OCI-LY1 (cell line): ENCODE data around the gene WWOX.

Experiments used
- H2AFZ ChIP-seq: fragments of 200-600 bp; sonication (generic), shearing (Covaris generic); 2 replicates; pipeline ENCODE4 v1.6.0; 2014; ENCODE audit warnings: antibody characterized with exemption, mild to moderate bottlenecking, low read length
- H3F3A ChIP-seq: fragments of 200-600 bp; sonication (generic), shearing (Covaris generic); 2 replicates; pipeline ENCODE4 v1.6.0; 2014; ENCODE audit warnings: mild to moderate bottlenecking, antibody characterized with exemption, low read length, moderate library complexity; ENCODE audit not compliant: insufficient read depth
- H3K27ac ChIP-seq: fragments of 200-600 bp; sonication (generic); 2 replicates; pipeline ENCODE4 v1.5.1; 2014; ENCODE audit warnings: low read length, mixed run types, mild to moderate bottlenecking, low read depth; ENCODE audit not compliant: poor library complexity, severe bottlenecking
- H3K27me3 ChIP-seq: fragments of 200-600 bp; sonication (generic); 2 replicates; pipeline ENCODE4 v1.6.0; 2014; ENCODE audit warnings: antibody characterized with exemption, mild to moderate bottlenecking, low read length, moderate library complexity; ENCODE audit not compliant: insufficient read depth
- H3K36me3 ChIP-seq: fragments of 200-600 bp; sonication (generic); 2 replicates; pipeline ENCODE4 v1.6.1; 2014; ENCODE audit warnings: mild to moderate bottlenecking, antibody characterized with exemption, low read length, moderate library complexity, mixed read lengths; ENCODE audit not compliant: insufficient read depth
- H3K4me1 ChIP-seq: fragments of 200-600 bp; sonication (generic); 2 replicates; pipeline ENCODE4 v1.5.1; 2014; ENCODE audit warnings: mild to moderate bottlenecking, low read length, moderate library complexity; ENCODE audit not compliant: insufficient read depth, severe bottlenecking
- H3K4me2 ChIP-seq: fragments of 200-600 bp; sonication (generic), shearing (Covaris generic); 2 replicates; pipeline ENCODE4 v1.6.1; 2014; ENCODE audit warnings: low read length
- H3K4me3 ChIP-seq: fragments of 200-600 bp; sonication (generic); 2 replicates; pipeline ENCODE4 v1.5.1; 2014; ENCODE audit warnings: low read length, low read depth, mild to moderate bottlenecking, mixed read lengths; ENCODE audit not compliant: poor library complexity, severe bottlenecking
- H3K79me2 ChIP-seq: fragments of 200-600 bp; shearing (Covaris generic); 2 replicates; pipeline ENCODE4 v1.6.1; 2016; ENCODE audit warnings: mixed run types, low read length, mixed read lengths; ENCODE audit not compliant: insufficient read depth
- H3K9ac ChIP-seq: fragments of 200-600 bp; sonication (generic), shearing (Covaris generic); 2 replicates; pipeline ENCODE4 v1.6.1; 2014; ENCODE audit warnings: mild to moderate bottlenecking, low read length, mixed read lengths
- H3K9me2 ChIP-seq: fragments of 200-600 bp; sonication (generic), shearing (Covaris generic); 2 replicates; pipeline ENCODE4 v1.6.1; 2014; ENCODE audit warnings: low read depth, mild to moderate bottlenecking, low read length, mixed read lengths
- H3K9me3 ChIP-seq: fragments of 200-600 bp; shearing (Covaris generic); 2 replicates; pipeline ENCODE4 v1.6.1; 2014; ENCODE audit warnings: low read length, mixed read lengths
- H4K20me1 ChIP-seq: fragments of 200-600 bp; sonication (generic), shearing (Covaris generic); 2 replicates; pipeline ENCODE4 v1.6.0; 2016; ENCODE audit warnings: mild to moderate bottlenecking, low read length; ENCODE audit not compliant: insufficient read depth
- EZH2 ChIP-seq: fragments of 200-600 bp; sonication (generic), shearing (Covaris generic); IDR thresholded peaks from 2 replicates; pipeline ENCODE4 v1.8.0; 2017; ENCODE audit warnings: borderline replicate concordance, mixed run types, mild to moderate bottlenecking, antibody characterized with exemption, low read length, moderate library complexity, mixed read lengths
- TF ChIP-seq, protein P1 (sequence below): fragments of 200-600 bp; sonication (generic), shearing (Covaris generic); IDR thresholded peaks from 2 replicates; pipeline ENCODE4 v1.5.1; 2017; ENCODE audit warnings: mild to moderate bottlenecking, antibody characterized with exemption, low read length, moderate library complexity, mixed read lengths

WWOX gene

GRCh38 chr16:78081341-78081740, 18.1 kb upstream of the WWOX start:
- H3K27me3 ChIP-seq: no peaks in the 10 kb centered on the region
- no peaks in the 10 kb centered on the region for H3F3A ChIP-seq
- H3K9me2 ChIP-seq: no peaks in the 10 kb centered on the region
- no peaks in the 10 kb centered on the region for H4K20me1 ChIP-seq
- H3K4me1 ChIP-seq: no peaks in the 10 kb centered on the region
- TF ChIP-seq EZH2: no peak
- TF ChIP-seq, protein P1, sequence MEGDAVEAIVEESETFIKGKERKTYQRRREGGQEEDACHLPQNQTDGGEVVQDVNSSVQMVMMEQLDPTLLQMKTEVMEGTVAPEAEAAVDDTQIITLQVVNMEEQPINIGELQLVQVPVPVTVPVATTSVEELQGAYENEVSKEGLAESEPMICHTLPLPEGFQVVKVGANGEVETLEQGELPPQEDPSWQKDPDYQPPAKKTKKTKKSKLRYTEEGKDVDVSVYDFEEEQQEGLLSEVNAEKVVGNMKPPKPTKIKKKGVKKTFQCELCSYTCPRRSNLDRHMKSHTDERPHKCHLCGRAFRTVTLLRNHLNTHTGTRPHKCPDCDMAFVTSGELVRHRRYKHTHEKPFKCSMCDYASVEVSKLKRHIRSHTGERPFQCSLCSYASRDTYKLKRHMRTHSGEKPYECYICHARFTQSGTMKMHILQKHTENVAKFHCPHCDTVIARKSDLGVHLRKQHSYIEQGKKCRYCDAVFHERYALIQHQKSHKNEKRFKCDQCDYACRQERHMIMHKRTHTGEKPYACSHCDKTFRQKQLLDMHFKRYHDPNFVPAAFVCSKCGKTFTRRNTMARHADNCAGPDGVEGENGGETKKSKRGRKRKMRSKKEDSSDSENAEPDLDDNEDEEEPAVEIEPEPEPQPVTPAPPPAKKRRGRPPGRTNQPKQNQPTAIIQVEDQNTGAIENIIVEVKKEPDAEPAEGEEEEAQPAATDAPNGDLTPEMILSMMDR: no peak
- H3K36me3 ChIP-seq: no peaks in the 10 kb centered on the region
- no peak overlapping the region for H3K27ac ChIP-seq
- no peak overlapping the region for H2AFZ ChIP-seq
- H3K9me3 ChIP-seq: no peaks in the 10 kb centered on the region
- no peak overlapping the region for H3K9ac ChIP-seq
- H3K4me3 ChIP-seq: no peak overlapping the region
- H3K4me2 ChIP-seq: no peak overlapping the region
- no peaks in the 10 kb centered on the region for H3K79me2 ChIP-seq

DNA sequence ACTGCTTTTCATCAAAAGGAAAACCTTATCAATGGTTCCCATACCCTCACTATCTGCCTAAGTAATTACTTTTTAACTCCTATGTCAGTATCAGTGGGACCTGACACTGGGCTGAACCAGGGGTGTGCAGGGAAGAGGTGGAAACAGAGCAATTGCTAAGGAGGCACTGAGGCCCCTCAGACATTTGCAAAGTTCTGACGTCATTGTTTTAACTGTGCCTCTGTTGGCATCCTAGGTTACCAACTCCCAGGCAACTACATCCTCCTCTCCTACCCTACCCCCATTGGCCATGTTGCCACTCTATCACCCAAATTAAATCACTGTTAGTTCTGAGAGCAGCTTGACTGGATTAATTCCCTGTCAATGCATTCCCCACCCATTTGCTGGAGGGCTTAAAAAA, 8.0 kb upstream of the WWOX start:
- no peaks in the 10 kb centered on the region for H3F3A ChIP-seq
- H3K27ac ChIP-seq: no peak overlapping the region
- no peak overlapping the region for H2AFZ ChIP-seq
- no peaks in the 10 kb centered on the region for H3K9me2 ChIP-seq
- peaks cover 3% of the 10 kb centered on the region; the same call in 1 of the 2 replicates for H3K27me3 ChIP-seq
- no peaks in the 10 kb centered on the region for H3K9me3 ChIP-seq
- no peaks in the 10 kb centered on the region for H3K36me3 ChIP-seq
- no peaks in the 10 kb centered on the region for H3K79me2 ChIP-seq
- H3K4me3 ChIP-seq: no peak overlapping the region
- H3K4me2 ChIP-seq: no peak overlapping the region
- H4K20me1 ChIP-seq: no peaks in the 10 kb centered on the region
- no peak overlapping the region for H3K9ac ChIP-seq
- TF ChIP-seq EZH2: no peak
- no peaks in the 10 kb centered on the region for H3K4me1 ChIP-seq

DNA sequence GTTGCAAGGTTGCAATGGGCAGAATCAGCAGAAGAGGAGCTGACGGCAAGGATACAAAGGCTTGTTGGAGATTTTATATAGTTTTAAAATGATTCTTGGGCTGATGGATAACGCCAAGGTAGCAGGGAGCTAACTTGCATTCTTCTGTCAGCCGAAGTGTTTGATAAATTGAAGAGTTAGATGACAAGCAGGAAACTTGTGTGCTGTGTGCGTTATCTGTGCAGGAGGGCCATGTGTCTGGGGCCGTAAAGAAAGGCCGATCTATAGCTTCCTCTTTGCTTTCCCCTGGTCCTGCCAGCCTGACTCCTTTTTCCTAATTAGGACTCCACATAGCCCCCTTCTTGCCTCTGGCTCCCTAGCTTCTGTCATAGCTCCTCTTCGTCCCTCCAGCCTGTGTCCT, 6.7 kb upstream of the WWOX start:
- TF ChIP-seq EZH2: no peak
- TF ChIP-seq, protein P1: no peak
- Histone ChIP-seq H3K27ac (no peak overlapping the region), H3F3A (no peaks in the 10 kb centered on the region), H3K9me2 (no peaks in the 10 kb centered on the region), H3K4me3 (no peak overlapping the region), H2AFZ (no peak overlapping the region), H3K79me2 (no peaks in the 10 kb centered on the region), H3K9ac (no peak overlapping the region), H3K4me2 (no peak overlapping the region), H3K9me3 (no peaks in the 10 kb centered on the region), H4K20me1 (no peaks in the 10 kb centered on the region), H3K36me3 (no peaks in the 10 kb centered on the region), H3K27me3 (peaks cover 3% of the 10 kb centered on the region; the same call in 1 of the 2 replicates), H3K4me1 (no peaks in the 10 kb centered on the region)

DNA sequence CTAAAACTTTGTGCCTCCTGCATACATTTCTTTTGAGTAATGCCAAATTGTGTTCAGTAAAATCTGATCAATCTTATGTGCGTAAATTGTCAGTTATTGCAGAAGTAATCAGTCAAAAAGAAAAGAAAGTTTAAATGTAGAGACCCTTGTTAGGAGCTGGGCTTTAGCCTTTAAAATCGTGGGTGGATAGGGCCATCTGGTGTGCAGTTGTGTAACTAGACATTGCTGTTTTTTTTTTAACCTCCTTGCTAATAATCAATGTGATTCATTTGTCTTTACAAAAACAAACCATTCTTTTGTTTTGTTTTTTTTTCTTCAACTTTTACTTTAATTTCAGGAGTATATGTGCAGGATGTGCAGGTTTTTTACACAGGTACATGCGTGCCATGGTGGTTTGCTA, 5.3 kb upstream of the WWOX start:
- H3K9ac ChIP-seq: no peak overlapping the region
- H3K4me1 ChIP-seq: peaks cover 5% of the 10 kb centered on the region
- no peaks in the 10 kb centered on the region for H4K20me1 ChIP-seq
- no peaks in the 10 kb centered on the region for H3K9me3 ChIP-seq
- no peak overlapping the region for H2AFZ ChIP-seq
- no peaks in the 10 kb centered on the region for H3K36me3 ChIP-seq
- no peak overlapping the region for H3K4me3 ChIP-seq
- peaks cover 3% of the 10 kb centered on the region; the same call in 1 of the 2 replicates for H3K27me3 ChIP-seq
- no peak overlapping the region for H3K4me2 ChIP-seq
- no peaks in the 10 kb centered on the region for H3F3A ChIP-seq
- no peak overlapping the region for H3K27ac ChIP-seq
- H3K9me2 ChIP-seq: no peaks in the 10 kb centered on the region
- H3K79me2 ChIP-seq: no peaks in the 10 kb centered on the region
- TF ChIP-seq EZH2: no peak
- TF ChIP-seq, protein P1: no peak; the same call in 1 of the 2 replicates
